ENCODE measurements around the gene LAMB3.

LAMB3 gene

GRCh38 chr1:209618756-209619420 is 33.3 kb downstream of the LAMB3 start:
- DNase-seq (ENCODE audit: low read depth in 2 of 2, low spot score in 1 of 2) = no peak

- no peak for DNase-seq (ENCODE audit: low read depth in 2 of 2, low spot score in 1 of 2)
Observed at GRCh38 chr1:209618291-209618690, 33.9 kb downstream of the LAMB3 start.

DNA sequence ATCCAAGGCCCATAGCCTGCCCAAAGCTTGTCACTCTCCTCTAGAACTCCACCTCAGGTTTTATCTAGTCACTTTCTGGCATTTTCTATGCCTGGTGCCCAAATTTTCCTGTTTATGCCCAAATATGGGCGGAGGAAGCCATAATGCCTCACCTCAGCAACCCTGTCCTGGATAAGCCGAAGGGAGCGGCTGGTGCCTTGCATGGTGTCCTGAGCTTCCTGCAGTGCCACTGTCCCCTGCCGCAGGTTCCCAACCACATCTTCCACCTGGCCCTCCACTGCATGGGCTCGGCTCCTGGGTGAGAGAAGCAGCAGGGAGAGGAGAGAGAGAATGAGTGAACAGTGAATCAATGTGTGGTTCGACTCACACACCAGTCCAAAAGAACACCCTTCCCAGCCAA is 34.5 kb downstream of the LAMB3 start:
- no peak for DNase-seq (ENCODE audit: low read depth in 2 of 2, low spot score in 1 of 2)

DNA sequence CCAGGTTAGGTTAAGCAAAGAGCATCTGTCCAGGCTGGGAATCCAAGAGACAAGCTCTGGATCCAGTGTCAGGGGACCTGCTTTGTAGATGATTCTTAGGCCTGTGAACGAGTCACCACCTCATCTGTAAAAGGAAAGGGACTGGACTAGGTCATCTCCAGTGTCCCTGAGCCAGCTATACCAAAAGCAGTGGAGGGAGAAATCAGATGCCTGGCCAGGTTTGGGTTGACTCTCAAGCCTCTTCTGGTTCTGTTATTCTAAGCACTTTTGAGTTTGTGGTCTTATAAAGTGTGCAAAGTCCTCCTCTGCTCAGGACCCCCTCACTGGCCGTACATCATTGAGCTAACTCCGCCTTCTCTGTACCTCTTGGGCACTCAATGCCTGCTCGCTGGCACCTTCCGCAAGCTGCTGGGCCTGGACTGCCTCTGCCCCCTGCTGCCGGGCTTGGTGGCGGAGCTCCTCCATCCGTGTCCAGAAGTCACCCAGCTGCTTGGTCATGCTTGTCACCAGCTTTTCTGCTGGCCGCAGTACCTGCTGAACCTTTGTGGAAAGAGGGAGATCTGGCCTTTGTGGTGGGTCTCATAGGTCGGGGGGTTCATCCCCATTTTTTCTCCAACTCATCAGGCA is 35.1 kb downstream of the LAMB3 start:
- DNase-seq (ENCODE audit: low read depth in 2 of 2, low spot score in 1 of 2) = no peak

DNA sequence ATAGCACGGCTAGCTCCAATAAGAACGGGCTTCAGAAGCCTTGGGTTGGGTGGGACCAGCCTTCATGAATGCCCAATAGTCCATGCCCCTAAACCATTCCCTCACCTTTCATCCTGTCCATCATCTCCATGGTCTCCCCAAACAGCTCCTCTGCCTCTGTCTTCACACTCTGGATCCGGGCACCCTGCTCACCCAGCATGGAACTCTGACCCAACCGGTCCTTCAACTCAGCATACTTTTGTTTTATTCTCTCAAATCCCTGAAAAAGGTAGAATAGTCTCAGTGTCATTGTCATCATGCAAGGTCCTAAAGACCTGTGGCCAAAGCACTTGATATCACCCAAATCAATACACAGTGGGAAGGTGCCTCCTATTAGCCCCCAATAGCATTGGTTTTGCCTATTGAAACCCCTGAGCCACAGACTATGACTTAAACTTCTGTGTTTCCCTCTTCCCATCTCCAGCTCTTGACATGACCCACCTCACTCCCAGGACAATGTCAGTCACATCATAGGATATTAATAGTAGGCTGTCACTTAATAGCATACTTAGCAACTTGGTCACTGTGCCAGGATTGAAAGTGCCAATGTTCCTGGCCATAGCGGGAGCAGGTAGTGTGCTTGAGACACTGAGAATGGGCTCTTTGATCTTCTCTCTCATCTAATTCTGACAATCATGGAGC is 35.7 kb downstream of the LAMB3 start:
- DNase-seq (ENCODE audit: low read depth in 2 of 2, low spot score in 1 of 2) = no peak

DNA sequence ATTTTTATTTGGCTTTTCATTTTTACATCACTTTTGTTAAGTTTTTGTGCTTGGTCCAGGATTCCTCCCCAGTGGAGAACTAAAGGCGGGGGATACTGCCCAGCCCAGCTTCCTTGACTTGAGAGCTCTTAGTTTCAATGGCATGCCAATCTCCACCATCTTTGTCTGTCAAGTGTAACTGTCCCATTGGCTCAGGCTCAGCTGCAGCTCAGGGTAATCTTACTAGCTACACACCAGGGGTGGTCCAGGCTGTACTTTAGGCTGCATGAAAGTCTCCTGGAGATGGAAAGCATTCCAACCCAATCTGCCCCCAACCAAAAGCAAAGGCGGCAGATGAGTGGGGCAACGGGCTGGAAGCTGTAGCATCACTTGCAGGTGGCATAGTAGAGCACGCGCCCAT is 37.3 kb downstream of the LAMB3 start:
- no peak for DNase-seq (ENCODE audit: low read depth in 2 of 2, low spot score in 1 of 2)

GRCh38 chr1:209614151-209614420 is 38.1 kb downstream of the LAMB3 start:
- DNase-seq (ENCODE audit: low read depth in 2 of 2, low spot score in 1 of 2) = no peak

GRCh38 chr1:209613400-209614150 is 38.6 kb downstream of the LAMB3 start:
- DNase-seq (ENCODE audit: low read depth in 2 of 2, low spot score in 1 of 2) = no peak

DNA sequence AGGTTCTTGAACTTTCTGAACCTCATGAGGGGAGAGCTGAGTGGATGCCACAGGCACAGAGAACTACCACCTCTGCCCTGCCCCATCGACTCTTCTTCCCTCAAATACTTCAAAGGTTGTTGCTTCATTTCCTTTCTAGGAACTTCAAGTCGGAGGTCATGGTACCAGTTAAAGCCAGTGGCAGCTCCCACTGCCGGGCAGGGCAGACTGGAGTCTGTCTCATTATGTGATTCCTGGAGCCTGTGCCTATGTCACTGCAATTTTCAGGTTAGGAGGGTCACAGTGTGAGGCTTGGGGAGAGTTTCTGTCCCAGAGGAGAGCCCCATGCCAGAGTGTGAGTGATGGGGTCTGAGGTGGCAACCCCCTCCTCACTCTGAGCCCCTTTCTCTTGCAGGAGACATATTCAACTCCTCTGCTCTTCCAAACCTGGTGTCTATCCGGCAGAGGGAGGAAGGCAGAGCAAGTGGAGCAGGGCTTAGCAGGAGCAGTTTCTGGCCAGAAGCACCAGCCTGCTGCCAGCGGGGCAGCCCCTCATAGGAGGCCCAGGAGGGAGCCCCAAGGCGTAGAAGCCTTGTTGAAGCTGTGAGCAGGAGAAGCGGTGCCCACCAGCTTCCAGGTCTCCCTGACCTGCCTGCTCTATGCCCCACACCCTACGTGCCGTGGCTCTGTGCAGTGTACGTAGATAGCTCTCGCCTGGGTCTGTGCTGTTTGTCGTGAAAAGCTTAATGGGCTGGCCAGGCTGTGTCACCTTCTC is 39.4 kb downstream of the LAMB3 start:
- no peak for DNase-seq (ENCODE audit: low read depth in 2 of 2, low spot score in 1 of 2)

GRCh38 chr1:209611771-209612570 is 40.3 kb downstream of the LAMB3 start:
- no peak for DNase-seq (ENCODE audit: low read depth in 2 of 2, low spot score in 1 of 2)

DNA sequence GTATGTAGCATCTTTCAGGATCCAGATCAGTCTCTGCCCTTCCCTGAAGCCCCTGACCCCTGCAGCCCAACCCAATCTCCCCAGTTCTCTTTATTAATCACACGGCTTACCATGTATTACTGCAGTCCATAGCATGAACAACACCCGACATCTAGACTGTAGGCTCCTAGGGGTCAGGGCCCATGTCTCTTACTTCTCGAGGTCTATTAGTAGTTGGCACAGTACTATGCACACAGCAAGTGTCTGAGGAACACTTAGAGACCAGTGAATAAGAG is 41.7 kb downstream of the LAMB3 start:
- DNase-seq (ENCODE audit: low read depth in 2 of 2, low spot score in 1 of 2) = no peak

DNA sequence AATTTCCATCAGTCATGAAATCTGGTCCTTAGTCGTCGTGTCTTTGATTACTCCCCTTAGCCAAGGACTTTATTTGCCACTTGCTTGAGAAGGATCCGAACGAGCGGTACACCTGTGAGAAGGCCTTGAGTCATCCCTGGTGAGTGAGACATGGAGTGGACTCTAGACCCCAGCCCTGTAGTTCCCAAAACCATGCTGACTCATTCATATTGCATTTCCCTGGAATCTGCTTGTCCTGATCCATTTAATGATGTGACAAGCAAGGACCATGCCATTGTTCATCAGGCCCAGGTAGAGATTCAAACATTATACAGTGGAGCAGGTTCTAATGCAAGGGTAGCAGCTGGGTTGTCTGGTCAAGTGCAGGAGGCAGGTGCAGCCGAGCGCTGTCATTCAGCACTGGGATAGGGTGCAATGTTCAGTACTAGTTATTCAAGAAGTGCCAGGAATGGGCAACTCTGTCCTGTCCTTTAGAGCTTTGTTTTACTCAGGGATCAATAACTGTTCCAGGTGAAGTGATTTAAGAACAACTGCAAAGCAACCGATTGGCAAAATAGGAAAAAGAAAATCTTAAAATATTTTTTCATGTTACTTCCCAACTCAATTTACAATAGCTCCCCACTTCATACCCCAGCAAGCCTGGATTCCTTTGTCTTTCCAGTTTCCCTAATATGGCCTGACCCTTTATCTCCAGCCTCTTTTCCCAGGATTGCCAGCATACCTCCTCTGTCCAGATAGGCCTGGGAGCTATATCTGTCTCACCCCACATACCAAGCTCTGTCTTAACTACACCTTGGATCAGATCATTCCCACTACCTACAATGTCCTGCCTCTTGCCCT is 42.2 kb downstream of the LAMB3 start:
- no peak for DNase-seq (ENCODE audit: low read depth in 2 of 2, low spot score in 1 of 2)

- DNase-seq (ENCODE audit: low read depth in 2 of 2, low spot score in 1 of 2) = no peak
Observed at GRCh38 chr1:209609041-209609790, 43.0 kb downstream of the LAMB3 start.

DNA sequence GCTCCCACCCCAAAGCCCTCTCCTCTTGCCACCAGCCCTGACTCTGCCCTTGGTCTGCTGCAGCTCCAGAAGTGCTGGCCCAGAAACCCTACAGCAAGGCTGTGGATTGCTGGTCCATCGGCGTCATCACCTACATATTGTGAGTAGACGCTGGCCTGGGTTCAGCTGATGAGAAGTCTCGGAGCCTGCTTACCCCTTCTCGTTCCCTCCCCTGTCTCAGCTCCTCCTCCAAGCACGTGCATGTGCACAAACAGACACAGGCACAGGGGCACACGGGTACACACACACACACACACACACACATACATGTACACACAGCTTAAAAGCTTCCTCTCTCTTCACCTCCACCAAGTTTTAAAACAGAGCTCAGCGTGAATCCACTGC is 44.4 kb downstream of the LAMB3 start:
- DNase-seq (ENCODE audit: low read depth in 2 of 2, low spot score in 1 of 2) = no peak

GRCh38 chr1:209607102-209607794 is 45.0 kb downstream of the LAMB3 start:
- no peak for DNase-seq (ENCODE audit: low read depth in 2 of 2, low spot score in 1 of 2)

- no peak for DNase-seq (ENCODE audit: low read depth in 2 of 2, low spot score in 1 of 2)
Observed at GRCh38 chr1:209603877-209604276, 48.3 kb downstream of the LAMB3 start.

GRCh38 chr1:209601809-209602657 is 50.2 kb downstream of the LAMB3 start:
- DNase-seq (ENCODE audit: low read depth in 2 of 2, low spot score in 1 of 2) = no peak

GRCh38 chr1:209600541-209600940 is 51.7 kb downstream of the LAMB3 start:
- DNase-seq (ENCODE audit: low read depth in 2 of 2, low spot score in 1 of 2) = no peak
